ENCODE measurements around the gene PASK. TPM values are rescaled to one million over a fixed set of nuclear protein-coding genes. Genes with fewer than 3 reads are reported as not detected.
A peak's percentile ranks its signal among the peaks of the same experiment; 100 is the strongest.
"Not testable (repeated sequence)": the region's sequence is repeated elsewhere in the genome, so short reads cannot be mapped to it uniquely, and the experiment has no call there.

The PASK gene
- total RNA-seq, 2 experiments from 2014 or later: 55.5 to 62.0 TPM

DNA sequence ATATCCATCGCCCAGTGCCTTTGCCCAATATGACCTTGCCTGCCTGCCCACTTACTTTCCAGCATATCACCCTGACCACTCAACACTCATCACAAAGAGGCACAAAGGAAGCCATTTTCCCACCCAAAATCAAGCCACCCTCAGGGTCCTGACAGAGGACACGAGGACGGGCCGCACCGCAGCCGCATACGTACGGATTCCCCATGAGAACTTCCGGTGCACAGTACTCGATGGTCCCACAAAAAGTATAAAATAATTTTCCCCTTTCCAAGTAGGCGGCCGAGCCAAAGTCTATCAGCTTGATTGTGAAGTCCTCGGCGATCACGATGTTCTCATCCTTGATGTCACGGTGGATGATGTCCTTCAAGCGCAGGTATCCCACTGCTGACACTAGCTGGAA is 37.2 kb downstream of the PASK start:
- ChIA-PET POLR2A (no interaction called here), CTCF (interaction anchor here (0.7 kb wide), 1 partner anchor 10 kb away, joined by 4 read pairs; no protein-coding TSS in a partner anchor)
- H3K4me3 Mint-ChIP-seq: no peak overlapping the region
- peaks cover 34% of the 10 kb centered on the region for H3K36me3 Mint-ChIP-seq (ENCODE audit: low read depth)
- no peak for DNase-seq
- no peaks in the 10 kb centered on the region for H3K9me3 Mint-ChIP-seq
- peak overlapping the region; percentile 85 for H3K27ac Mint-ChIP-seq
- peaks cover 39% of the 10 kb centered on the region for H3K4me1 Mint-ChIP-seq
- no peaks in the 10 kb centered on the region for H3K27me3 Mint-ChIP-seq

GRCh38 chr2:241111440-241111805 is 37.8 kb downstream of the PASK start:
- Mint-ChIP-seq H3K36me3 (ENCODE audit: low read depth) (peaks cover 35% of the 10 kb centered on the region), H3K4me3 (no peak overlapping the region), H3K27me3 (no peaks in the 10 kb centered on the region), H3K27ac (peak overlapping the region; percentile 80), H3K9me3 (no peaks in the 10 kb centered on the region), H3K4me1 (peaks cover 39% of the 10 kb centered on the region)
- POLR2A ChIA-PET: no interaction called here
- CTCF ChIA-PET: no interaction called here
- no peak for DNase-seq

DNA sequence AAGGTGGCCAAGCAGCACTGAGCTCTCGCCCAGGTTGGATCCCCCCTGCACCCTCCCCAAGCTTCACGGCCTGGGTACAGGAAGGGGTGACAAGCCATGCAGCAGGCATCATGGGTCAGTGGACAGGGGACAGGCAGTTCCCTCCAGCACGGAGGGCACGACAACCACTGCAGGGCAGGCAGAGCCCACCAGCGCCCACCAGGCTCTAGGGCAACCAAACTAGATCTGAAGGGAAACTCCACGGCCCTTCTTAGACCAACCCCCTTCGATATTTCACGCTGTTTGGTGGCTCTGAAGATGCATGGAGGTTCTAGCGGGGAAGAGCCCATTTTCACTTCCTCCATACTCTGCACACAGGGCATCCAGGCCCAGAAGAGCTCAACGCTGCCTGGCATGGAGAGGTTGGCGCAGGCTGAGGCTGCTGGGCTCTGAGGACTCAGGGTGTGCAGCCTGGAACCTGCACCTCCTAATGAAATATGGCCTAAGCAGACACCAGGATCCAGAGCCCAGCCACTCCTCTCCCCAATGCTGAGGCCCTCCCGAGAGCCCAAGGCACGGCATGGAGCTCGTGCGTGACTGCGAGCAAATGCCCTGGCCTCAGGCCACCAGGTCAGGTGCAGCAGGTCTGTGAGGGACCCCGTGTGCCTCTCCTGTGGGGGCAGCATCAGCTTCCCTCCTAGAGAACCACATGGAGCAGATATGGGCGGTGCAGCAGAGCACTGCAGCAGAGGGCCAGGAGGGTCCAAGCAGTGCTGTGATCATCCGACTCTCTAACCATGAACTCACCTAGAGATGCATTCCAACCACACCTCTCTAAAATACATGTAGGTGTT is 38.4 kb downstream of the PASK start:
- CTCF ChIA-PET: interaction anchor here (0.7 to 2.0 kb wide), 2 partner anchors 9 to 13 kb away, joined by 3 to 5 read pairs; partner anchors contain the start of gene MTERF4
- no peaks in the 10 kb centered on the region for H3K27me3 Mint-ChIP-seq
- DNase-seq: no peak
- H3K27ac Mint-ChIP-seq: peak overlapping the region; percentile 80
- H3K4me3 Mint-ChIP-seq: no peak overlapping the region
- POLR2A ChIA-PET: no interaction called here
- H3K36me3 Mint-ChIP-seq (ENCODE audit: low read depth): peaks cover 33% of the 10 kb centered on the region
- H3K4me1 Mint-ChIP-seq: peaks cover 39% of the 10 kb centered on the region
- no peaks in the 10 kb centered on the region for H3K9me3 Mint-ChIP-seq

DNA sequence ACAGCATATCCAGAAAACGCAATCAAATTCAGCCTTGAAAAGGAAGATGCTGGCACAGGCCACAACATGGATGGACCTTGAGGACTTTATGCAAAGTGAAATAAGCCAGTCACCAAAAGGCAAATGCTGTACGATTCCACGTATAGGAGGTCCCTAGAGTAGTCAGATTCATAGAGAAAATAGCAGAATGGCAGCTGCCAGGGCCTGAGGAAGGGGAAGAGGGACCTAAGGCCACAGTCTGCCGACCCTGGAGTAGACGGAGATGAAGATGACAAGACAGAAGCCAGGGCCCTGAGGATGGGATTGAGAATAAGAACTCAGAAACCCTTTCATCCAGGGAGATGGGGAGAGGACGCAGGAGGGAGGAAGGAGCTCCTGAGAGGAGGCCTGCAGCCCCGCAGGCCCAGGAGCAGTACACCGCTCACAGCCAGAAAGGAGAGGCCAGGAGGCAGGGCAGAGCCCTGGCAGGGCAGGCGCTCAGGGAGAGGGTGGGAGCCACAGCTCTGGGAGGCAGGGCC is 39.1 kb downstream of the PASK start:
- ChIA-PET POLR2A (no interaction called here), CTCF (interaction anchor here (0.7 to 2.0 kb wide), 2 partner anchors 8 to 14 kb away, joined by 3 to 5 read pairs; partner anchors contain the start of gene MTERF4)
- Mint-ChIP-seq H3K4me1 (peaks cover 39% of the 10 kb centered on the region), H3K4me3 (no peak overlapping the region), H3K27me3 (no peaks in the 10 kb centered on the region), H3K36me3 (ENCODE audit: low read depth) (peaks cover 33% of the 10 kb centered on the region), H3K27ac (peak overlapping the region; percentile 93), H3K9me3 (no peaks in the 10 kb centered on the region)
- no peak for DNase-seq

DNA sequence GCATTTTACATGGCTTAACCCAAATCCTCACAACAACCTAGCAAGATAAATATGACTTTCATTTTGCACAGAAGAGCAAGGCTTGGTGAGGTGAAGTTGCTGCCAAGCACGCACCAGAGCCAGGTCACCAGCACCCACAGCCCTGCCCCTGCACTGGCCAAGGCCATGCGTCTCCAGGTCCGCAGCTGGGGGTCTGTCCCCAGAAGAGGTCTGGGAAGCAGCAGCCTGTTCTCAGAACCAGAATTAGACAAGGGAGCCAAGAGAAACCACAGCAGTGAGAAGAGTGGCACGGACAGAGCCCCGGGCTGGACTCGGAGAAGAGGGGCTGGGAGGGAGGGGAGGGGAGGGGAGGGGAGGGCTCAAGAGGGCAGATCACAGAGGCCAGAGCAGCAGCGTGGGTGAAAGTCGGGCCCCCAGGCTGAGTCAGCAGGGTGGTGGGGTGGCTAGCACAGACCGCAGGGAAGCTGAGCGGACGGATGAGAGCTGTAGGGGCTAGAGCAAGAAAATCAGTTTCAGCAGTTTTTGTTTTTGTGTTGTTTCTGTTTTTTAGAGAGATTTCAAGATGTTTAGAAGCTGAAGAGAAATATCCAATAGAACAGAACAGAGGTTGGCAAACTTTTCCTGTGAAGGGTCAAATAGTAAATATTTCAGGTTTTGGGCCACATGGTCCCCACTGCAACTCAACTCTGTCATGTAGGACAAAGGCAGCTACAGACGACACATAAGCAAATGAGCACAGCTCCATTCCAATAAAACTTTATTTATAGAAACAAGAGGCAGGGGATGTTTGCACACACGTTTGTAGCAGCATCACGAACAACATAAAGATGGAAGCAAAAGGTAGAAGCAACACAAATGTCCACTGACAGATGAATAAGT is 39.8 kb downstream of the PASK start:
- ChIA-PET POLR2A (no interaction called here), CTCF (interaction anchor here (0.7 to 2.0 kb wide), 2 partner anchors 7 to 14 kb away, joined by 3 to 5 read pairs; partner anchors contain the start of gene MTERF4)
- Mint-ChIP-seq H3K27ac (peak overlapping the region; percentile 93), H3K4me1 (peaks cover 39% of the 10 kb centered on the region), H3K4me3 (peak overlapping the region; percentile 7), H3K36me3 (ENCODE audit: low read depth) (peaks cover 28% of the 10 kb centered on the region), H3K27me3 (no peaks in the 10 kb centered on the region), H3K9me3 (no peaks in the 10 kb centered on the region)
- peak; percentile 12 for DNase-seq

GRCh38 chr2:241108271-241109209 is 40.7 kb downstream of the PASK start:
- POLR2A ChIA-PET: no interaction called here
- Mint-ChIP-seq H3K36me3 (ENCODE audit: low read depth) (peaks cover 28% of the 10 kb centered on the region), H3K4me1 (peaks cover 43% of the 10 kb centered on the region), H3K4me3 (peak overlapping the region; percentile 41), H3K27ac (peak overlapping the region; percentile 97), H3K9me3 (no peaks in the 10 kb centered on the region), H3K27me3 (no peaks in the 10 kb centered on the region)
- CTCF ChIA-PET: interaction anchor here (0.6 to 2.0 kb wide), 3 partner anchors 10 to 205 kb away, joined by 3 to 5 read pairs (median 3); no protein-coding TSS in a partner anchor
- DNase-seq: peak; percentile 40

GRCh38 chr2:241107031-241107783 is 42.1 kb downstream of the PASK start:
- Mint-ChIP-seq H3K27me3 (no peaks in the 10 kb centered on the region), H3K4me1 (peaks cover 43% of the 10 kb centered on the region), H3K9me3 (no peaks in the 10 kb centered on the region), H3K27ac (peak overlapping the region; percentile 97), H3K4me3 (no peak overlapping the region), H3K36me3 (ENCODE audit: low read depth) (peaks cover 25% of the 10 kb centered on the region)
- ChIA-PET CTCF (interaction anchor here (1.2 kb wide), 1 partner anchor 13 kb away, joined by 3 read pairs; no protein-coding TSS in a partner anchor), POLR2A (no interaction called here)
- no peak for DNase-seq

DNA sequence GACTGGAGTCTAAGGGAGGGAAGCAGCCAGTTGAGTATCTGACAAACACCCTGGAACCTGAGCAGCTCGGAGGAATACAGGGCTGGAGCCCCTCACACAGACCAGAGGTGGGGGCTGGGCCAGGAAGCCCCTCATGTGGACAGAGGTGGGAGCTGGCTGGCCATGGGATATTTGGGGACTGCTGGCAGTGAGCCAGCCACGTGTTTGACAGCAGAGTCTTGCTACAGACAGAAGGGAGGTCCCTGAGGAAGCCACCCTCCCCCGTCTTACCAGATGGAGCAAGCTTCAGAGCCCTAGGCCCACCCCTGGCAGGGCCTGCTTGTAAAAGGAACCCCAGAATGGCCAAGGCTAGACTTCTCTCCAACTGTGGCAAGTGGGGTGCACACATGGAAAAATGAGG is 43.6 kb downstream of the PASK start:
- H3K9me3 Mint-ChIP-seq: no peaks in the 10 kb centered on the region
- DNase-seq: no peak
- H3K27me3 Mint-ChIP-seq: no peaks in the 10 kb centered on the region
- POLR2A ChIA-PET: no interaction called here
- peak overlapping the region; percentile 36 for H3K27ac Mint-ChIP-seq
- CTCF ChIA-PET: no interaction called here
- peaks cover 18% of the 10 kb centered on the region for H3K36me3 Mint-ChIP-seq (ENCODE audit: low read depth)
- H3K4me3 Mint-ChIP-seq: no peak overlapping the region
- H3K4me1 Mint-ChIP-seq: peaks cover 45% of the 10 kb centered on the region

GRCh38 chr2:241104611-241105010 is 44.7 kb downstream of the PASK start:
- H3K4me3 Mint-ChIP-seq, H3K9me3 Mint-ChIP-seq, H3K27me3 Mint-ChIP-seq, POLR2A ChIA-PET, DNase-seq, H3K27ac Mint-ChIP-seq: not testable (repeated sequence)
- H3K36me3 Mint-ChIP-seq (ENCODE audit: low read depth): peaks cover 20% of the 10 kb centered on the region
- H3K4me1 Mint-ChIP-seq: peaks cover 46% of the 10 kb centered on the region
- CTCF ChIA-PET: interaction anchor here (0.7 kb wide), 2 partner anchors 31 to 508 kb away, joined by 4 to 6 read pairs; no protein-coding TSS in a partner anchor

DNA sequence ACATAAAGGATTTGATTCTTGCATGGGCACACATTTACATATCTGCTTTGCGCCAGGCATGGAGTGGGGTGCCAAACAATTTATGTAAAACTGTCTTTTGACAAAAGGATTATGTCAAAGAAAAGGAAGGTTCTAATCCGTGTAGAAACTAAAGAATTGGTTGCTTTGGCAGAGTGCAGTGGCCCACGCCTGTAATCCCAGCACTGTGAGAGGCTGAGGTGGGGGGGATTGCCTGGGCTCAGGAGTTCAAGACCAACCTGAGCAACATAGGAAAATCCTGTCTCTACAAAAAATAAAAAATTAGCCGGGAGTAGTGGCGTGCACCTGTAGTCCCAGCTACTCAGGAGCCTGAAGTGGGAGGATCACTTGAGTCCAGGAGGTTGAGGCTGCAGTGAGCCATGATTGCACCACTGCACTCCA is 46.1 kb downstream of the PASK start:
- ChIA-PET POLR2A (no interaction called here), CTCF (no interaction called here)
- Mint-ChIP-seq H3K4me3 (peak overlapping the region; percentile 92), H3K4me1 (peaks cover 46% of the 10 kb centered on the region), H3K27me3 (no peaks in the 10 kb centered on the region), H3K36me3 (ENCODE audit: low read depth) (peaks cover 21% of the 10 kb centered on the region), H3K9me3 (no peaks in the 10 kb centered on the region), H3K27ac (peak overlapping the region; percentile 97)
- no peak for DNase-seq

DNA sequence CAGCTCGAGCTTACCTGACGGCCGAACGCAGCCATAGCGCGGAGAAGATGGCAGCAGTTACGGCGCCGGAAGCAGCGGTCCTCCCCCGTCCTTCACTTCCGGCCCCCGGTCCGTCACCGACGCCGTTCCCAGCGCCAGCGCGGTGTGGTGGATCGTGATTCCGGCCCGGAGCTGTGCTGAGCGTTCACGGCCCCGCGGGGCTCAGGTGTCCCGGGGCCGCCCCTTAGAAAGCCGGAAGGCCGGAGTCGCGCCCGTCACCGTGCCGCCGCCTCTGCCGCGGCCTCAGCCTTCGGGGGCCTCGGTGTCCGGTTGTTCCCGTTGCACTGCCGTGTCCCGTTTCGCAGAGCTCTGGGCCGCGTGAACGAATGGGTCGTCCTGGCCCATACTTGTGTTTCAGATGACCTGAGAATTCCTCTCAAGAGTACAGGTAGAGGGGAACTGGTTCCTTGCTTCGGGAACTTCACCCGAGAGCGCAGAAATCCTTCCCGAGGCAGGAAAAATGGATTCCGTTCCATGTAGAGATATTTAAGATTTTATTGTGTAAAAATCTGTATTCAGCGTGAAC is 47.0 kb downstream of the PASK start, which contains the start of gene MTERF4:
Gene MTERF4 (minus strand): TSS at position 49 of the 565 bp plus-strand sequence. CDS start 14 bp downstream, at position 35.
- H3K4me3 Mint-ChIP-seq: peak within 1 kb of the TSS; percentile 92
- DNase-seq: peak; percentile 89
- ChIA-PET POLR2A (interaction anchor here (0.6 to 0.8 kb wide), 2 partner anchors 47 to 538 kb away, joined by 3 read pairs; no protein-coding TSS in a partner anchor), CTCF (interaction anchor here (0.6 to 0.9 kb wide), 2 partner anchors 8 to 783 kb away, joined by 3 to 4 read pairs; no protein-coding TSS in a partner anchor)
- peaks cover 47% of the 10 kb centered on the region for H3K4me1 Mint-ChIP-seq
- no peaks in the 10 kb centered on the region for H3K9me3 Mint-ChIP-seq
- peak within 1 kb of the TSS; percentile 97 for H3K27ac Mint-ChIP-seq
- H3K27me3 Mint-ChIP-seq: no peaks in the 10 kb centered on the region
- peaks cover 28% of the 10 kb centered on the region for H3K36me3 Mint-ChIP-seq (ENCODE audit: low read depth)

All from activated CD4-positive, alpha-beta T cell treated with anti-CD3 and anti-CD28 coated beads, Interleukin-2, amount 10 ng/mL, durations not matched to agents 7 days and 5 days (primary cell).